Mammary epithelial cell (primary cell): ENCODE data around the gene FAM200A.

Experiments
- CTCF ChIP-seq, 2 donors: IDR thresholded peaks in 1 of 2; conservative IDR thresholded peaks in 1 of 2; 2 replicates each; pipeline ENCODE4 v1.5.1; 2011 to 2012; ENCODE audit warnings: inconsistent platforms in 2 of 2, low read length in 2 of 2, mild to moderate bottlenecking in 2 of 2, control low read depth in 1 of 2, low read depth in 1 of 2; ENCODE audit not compliant: insufficient read depth in 1 of 2; ENCODE audit errors: extremely low read depth in 1 of 2
- EZH2 ChIP-seq: IDR thresholded peaks from 2 replicates; pipeline ENCODE4 v1.6.1; 2012; ENCODE audit warnings: low read length, inconsistent platforms, borderline replicate concordance

- TF ChIP-seq CTCF (conservative IDR thresholded peaks at IDR 0.05 in 1 of 2, IDR thresholded peaks at IDR 0.05 in 1 of 2; ENCODE audit: extremely low read depth in 1 of 2, insufficient read depth in 1 of 2, low read depth in 1 of 2, low read length in 2 of 2) = no peak
- TF ChIP-seq EZH2 = no peak
Measured at GRCh38 chr7:99553039-99553438, 1.1 kb upstream of the FAM200A start.
